ENCODE measurements around the gene SH2D7.

DNA sequence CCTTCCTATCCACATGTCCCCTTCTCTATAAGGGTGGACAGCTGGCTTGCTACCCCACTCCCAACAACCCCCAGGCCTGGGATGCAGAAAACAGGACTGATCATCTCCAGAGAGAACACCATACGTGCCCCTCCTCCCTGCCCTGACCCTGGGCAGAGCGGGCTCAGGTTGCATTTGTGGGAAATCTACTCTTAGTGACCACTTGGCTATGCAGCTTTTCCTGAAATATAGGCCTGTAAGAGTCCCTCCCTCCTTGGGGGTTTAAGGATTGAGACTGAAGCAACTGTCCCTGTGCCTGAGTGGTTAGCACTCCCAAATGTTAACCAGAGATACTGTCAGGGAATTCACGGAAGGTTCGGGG, 11.7 kb downstream of the SH2D7 start:
- TF ChIP-seq, protein P1, sequence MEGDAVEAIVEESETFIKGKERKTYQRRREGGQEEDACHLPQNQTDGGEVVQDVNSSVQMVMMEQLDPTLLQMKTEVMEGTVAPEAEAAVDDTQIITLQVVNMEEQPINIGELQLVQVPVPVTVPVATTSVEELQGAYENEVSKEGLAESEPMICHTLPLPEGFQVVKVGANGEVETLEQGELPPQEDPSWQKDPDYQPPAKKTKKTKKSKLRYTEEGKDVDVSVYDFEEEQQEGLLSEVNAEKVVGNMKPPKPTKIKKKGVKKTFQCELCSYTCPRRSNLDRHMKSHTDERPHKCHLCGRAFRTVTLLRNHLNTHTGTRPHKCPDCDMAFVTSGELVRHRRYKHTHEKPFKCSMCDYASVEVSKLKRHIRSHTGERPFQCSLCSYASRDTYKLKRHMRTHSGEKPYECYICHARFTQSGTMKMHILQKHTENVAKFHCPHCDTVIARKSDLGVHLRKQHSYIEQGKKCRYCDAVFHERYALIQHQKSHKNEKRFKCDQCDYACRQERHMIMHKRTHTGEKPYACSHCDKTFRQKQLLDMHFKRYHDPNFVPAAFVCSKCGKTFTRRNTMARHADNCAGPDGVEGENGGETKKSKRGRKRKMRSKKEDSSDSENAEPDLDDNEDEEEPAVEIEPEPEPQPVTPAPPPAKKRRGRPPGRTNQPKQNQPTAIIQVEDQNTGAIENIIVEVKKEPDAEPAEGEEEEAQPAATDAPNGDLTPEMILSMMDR (conservative IDR thresholded peaks at IDR 0.05; ENCODE audit: low read depth, low read length): no peak
- no peak for TF ChIP-seq EZH2 (IDR thresholded peaks at IDR 0.05; ENCODE audit: borderline replicate concordance, low read depth, low read length, poor library complexity, severe bottlenecking)
